NCI-H774 (cell line): Measurements from ENCODE around the gene LAMB1.

Experiments used
- DNase-seq: peaks from one replicate; lab custom pipeline; 2025; lab: John Stamatoyannopoulos, UW

The LAMB1 gene

DNA sequence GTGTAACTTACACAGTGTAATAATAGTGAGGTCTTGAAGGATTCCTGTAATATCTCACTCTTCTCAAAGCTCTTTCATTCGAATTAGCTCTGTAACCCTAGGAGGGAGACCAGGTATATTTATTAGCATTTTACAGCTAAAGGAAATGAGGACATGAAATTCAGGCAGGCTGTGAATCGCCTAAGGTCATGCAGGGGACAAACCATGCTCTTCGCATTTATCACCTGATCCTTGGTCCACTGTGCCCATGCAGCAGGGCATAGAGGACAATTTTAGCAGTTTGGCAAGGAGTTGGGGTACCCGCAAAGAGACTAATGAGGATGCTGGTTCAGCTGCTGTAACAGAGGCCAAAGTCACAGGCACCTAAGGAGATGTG, 14.8 kb upstream of the LAMB1 start:
- DNase-seq: no peak

GRCh38 chr7:108016841-108017775, 14.1 kb upstream of the LAMB1 start:
- DNase-seq: no peak

DNA sequence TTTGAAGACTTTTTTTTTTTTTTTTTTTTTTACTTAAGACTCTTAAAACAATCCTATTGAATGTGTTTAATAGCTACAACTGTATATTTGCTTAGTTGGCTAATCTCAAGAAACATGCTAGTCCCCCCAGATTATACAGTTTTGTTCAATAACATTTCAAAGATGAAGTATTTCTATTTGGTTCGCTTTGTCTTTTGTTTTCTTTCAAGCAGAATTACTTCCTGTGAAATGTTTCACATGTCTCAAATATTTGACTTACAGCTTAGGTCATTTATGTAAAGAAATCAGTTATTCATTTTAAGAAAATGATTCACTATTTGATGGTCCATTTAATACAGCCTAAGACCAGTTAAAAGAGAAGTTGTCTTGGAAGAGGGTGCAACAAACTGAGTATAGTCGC, 12.8 kb upstream of the LAMB1 start:
- no peak for DNase-seq

GRCh38 chr7:108014747-108015682, 12.1 kb upstream of the LAMB1 start:
- DNase-seq: no peak

DNA sequence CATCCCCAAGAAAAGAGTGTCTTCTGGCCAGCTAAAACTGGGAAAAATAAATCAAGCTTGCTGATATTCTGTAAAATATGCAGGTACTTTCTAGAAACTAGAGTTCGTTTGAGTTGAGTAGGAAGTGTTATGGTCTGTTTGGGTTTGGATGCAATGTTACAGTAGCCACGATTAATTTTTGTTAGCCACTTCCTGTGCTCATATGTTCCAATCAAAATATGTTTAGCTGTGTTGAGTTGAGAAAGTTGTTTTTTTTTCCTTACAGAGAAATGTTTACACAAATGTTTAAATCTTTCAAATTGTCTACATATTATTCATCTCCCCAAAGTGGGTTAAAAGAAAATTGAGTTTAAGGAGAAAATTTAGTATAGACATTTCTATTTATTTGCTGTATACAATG, 11.3 kb upstream of the LAMB1 start:
- DNase-seq: no peak

DNA sequence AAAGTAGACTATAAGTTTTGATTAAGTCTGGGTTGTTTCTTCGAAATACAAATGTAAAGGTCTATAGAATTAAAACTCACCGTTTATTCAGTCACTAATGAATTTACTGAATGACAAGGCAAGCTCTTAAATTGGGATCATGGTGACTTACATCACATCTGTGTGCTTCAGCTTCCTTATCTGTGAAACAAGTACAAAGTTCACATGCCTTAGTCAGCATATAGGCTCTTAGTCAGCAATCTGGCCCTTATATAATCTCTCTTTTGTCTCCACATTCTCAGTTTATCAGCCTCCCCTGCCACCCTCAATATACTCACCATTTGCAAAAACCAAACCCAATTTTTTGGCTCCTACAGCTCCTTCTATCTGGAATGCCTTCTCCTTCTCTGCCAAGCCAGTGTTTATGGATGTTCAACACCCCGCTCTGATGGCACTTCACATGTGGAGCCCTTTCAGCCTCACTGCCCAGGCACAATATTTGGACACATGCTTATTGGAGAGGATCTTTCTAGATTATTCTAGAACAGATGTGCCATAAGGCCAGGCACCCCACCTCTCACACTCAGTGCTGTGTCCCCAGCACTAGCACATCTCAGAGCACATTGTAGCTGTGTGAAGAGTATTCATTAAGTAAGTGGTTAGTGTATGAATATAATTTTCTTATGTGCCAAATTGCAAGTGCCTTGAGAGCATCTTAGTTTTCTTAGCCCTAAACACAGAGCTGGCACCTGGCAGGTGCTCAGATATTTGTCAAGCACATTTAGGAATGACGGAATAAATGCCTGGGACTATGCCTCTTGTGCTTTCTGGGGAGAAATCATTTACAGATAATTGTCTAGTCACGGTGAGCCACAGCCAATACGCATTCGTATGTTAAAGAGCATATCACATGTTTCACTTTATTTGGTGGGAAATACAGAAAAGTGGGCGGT, 9.8 kb upstream of the LAMB1 start:
- DNase-seq: no peak

- DNase-seq: no peak
These were observed 7.4 kb upstream of the LAMB1 start for GRCh38 chr7:108010377-108010776.

GRCh38 chr7:108009873-108010272, 6.9 kb upstream of the LAMB1 start:
- no peak for DNase-seq

DNA sequence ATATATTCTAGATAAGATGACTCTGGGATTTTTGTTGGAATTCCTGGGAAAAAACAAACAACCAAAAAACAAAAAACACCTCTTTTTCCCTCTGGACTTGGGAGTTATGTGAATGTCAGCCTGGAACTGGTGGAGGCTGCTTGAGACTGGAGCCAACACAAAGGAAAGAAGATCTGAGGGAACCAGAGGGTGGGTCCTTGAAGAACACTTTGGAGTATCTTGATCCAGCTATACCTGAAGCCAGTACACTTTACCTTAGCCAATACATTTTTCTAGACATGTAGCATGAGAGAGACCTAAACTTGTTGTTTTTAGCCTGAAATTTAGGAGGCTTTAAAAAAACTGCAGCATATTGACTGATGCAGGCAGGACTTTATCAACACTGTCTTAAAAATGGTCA, 5.9 kb upstream of the LAMB1 start:
- no peak for DNase-seq

GRCh38 chr7:108008240-108008639, 5.3 kb upstream of the LAMB1 start:
- DNase-seq: no peak

DNA sequence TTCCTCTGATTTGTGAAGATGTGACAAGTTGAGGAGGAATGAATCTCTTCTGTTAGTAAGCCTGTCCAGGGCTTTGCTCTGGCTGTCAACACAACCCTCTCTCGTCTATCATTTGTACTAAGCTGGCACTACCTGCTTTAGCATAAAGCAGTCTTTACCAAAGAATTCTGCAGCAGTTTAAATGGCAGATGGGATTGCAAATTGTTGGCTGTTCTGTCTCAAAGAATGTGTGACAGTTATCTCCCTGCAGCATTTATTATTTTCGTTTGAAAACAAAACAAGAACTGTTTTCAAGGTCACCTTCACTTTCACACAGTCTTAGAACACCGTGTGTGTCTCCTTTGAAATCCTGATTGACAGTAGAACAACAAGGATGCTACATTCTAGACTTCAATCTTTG, 4.8 kb upstream of the LAMB1 start:
- DNase-seq: no peak

DNA sequence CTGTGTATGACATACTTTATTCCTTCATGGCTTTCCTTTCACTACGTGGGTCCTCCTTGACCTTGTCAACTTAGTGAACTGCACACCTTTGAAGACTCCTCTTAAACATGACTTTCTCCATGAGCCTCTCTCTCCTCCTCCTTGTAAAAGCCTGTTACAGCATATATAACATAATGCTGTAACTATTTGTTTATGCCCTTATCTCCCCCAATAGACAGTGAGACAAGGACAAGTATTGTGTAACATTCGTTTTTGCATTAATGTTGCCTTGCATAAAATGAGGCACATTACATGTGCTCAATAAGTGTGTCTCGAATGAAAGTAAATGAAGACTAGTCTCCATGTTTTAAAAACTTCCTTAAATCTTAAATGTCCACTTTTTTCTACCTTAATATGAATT, 4.3 kb upstream of the LAMB1 start:
- no peak for DNase-seq

GRCh38 chr7:108004220-108005142, 1.5 kb upstream of the LAMB1 start:
- DNase-seq: no peak

DNA sequence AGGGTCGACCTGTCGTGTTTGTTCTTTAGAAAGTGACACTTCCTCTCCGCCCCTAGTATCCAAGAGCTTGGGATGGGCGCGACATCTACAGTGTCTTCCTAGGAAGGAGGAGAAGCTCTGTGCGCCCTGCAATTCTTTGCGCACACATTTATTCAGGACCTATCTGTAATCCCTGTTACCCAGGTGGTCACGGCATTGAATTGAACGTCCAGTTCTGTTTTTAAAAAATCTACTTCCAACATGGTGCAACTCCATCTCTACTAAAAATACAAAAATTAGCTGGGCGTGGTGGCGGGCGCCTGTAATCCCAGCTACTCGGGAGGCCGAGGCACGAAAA, 606 bp upstream of the LAMB1 start:
- no peak for DNase-seq

- DNase-seq: no peak
These were observed 916 bp downstream of the LAMB1 start for GRCh38 chr7:108001764-108002725.

DNA sequence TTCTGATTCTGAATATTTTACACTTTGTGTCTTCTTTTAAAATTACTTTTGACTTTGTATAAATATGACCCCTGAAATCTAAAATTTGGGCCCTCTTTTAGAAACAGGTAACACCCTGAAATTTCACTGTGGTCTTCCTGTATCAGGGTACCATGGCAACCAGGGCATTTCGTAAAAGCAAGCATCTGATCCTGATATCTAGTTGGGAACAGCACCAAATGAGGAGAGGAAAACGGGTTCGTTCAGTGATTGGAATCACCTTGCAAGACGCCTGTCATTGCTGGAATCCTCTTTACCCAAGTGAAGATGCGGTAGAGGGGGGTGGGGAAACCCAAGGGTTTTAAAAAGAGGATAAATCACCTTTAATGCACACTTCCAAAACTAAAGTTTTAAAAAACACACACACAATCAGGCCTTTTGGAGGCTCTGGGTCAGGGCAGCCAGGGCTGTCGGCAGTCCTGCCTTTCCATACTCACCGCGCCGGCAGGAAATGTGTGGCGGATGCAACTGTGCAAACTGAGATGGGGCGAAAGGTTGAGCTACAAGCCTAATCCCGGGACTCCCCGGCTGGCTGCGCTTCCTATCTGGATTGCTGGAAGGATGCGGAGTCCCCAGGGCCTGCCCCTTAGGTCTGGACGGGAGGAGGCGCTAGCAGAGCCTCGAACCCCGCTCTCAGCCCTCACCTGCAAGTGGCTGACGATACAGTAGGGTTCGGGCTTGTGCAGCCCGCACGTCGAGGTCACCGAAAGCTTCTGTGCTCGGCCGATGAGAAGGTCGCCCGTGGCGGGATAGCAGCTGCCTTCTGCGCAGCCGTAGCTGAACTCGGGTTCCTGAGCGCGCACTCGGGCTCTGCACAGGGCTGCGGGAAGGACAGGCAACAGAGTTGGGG, 1.8 kb downstream of the LAMB1 start:
- no peak for DNase-seq

GRCh38 chr7:107999779-108000560, 3.0 kb downstream of the LAMB1 start:
- no peak for DNase-seq
